Ascending aorta (tissue), 2 donors: Measurements from ENCODE around the gene DYNC1I2. TPM values are rescaled to one million over a fixed set of nuclear protein-coding genes. Genes with fewer than 3 reads are reported as not detected.

Source experiments
- DNase-seq, 2 donors: peaks; one replicate each; pipeline ENCODE4 v3.0.0-alpha.2; 2019; ENCODE audit warnings: low spot score in 2 of 2
- H3K27ac ChIP-seq, 2 donors: fragments of 200-600 bp; sonication (generic); one replicate each; pipeline ENCODE4 v1.5.1; 2016 to 2017; ENCODE audit warnings: mild to moderate bottlenecking in 1 of 2
- H3K27me3 ChIP-seq: fragments of 200-600 bp; sonication (generic); one replicate; pipeline ENCODE4 v1.5.1; 2017
- H3K36me3 ChIP-seq, 2 donors: fragments of 200-600 bp; sonication (generic); one replicate each; pipeline ENCODE4 v1.5.1; 2016
- H3K4me1 ChIP-seq, 2 donors: fragments of 200-600 bp; sonication (generic); one replicate each; pipeline ENCODE4 v1.5.1; 2016 to 2017; ENCODE audit warnings: mild to moderate bottlenecking in 1 of 2
- H3K4me3 ChIP-seq, 2 donors: fragments of 200-600 bp; sonication (generic); one replicate each; pipeline ENCODE4 v1.5.1; 2016 to 2017; ENCODE audit warnings: mild to moderate bottlenecking in 1 of 2
- H3K9me3 ChIP-seq, 2 donors: fragments of 200-600 bp; sonication (generic); one replicate each; pipeline ENCODE4 v1.5.1; 2016
- intact Hi-C: fragments of 100-400 bp; cut with DNase I; formaldehyde crosslinking; loops from one replicate; pipeline ENCODE4 v1.15.1; 2023
- total RNA-seq: library from RNA; depleted of rRNA; stranded (reverse); fragments of >200 nt; gene quantifications from one replicate; pipeline ENCODE4 v1.1.0, GENCODE V29; 2016
- TF ChIP-seq, protein P1 (sequence below), 3 experiments: fragments of 200-600 bp in 2 of 3; fragments of 450-650 bp in 1 of 3; sonication (generic) in 2 of 3; IDR thresholded peaks; one replicate each; pipeline ENCODE4 v1.5.1; 2016 to 2019; ENCODE audit warnings: antibody characterized with exemption in 3 of 3, mild to moderate bottlenecking in 1 of 3, moderate library complexity in 1 of 3

Gene DYNC1I2
- total RNA-seq, 1 donor from 2014 or later = 81.0 TPM

DNA sequence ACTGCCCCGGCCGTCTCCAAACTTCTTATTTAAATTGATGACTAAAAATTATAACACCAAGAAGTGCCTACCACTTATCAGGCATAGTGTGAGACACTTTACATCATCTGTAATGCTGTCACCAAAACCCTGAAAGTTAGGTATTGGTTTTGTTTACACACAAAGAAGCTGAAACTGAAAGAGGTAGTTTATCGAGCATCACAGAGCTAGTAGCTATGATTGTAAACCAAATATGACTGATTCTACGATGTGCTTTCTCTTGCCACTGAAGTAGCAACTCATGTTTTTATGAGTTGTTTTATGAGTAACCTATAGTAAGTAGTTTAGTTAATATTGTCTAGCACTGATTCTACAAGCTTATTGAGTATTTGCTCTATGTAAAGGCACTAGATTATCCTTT is 31.5 kb downstream of the DYNC1I2 start:
- Histone ChIP-seq H3K36me3 (peaks cover 25 to 30% of the 10 kb centered on the region in 2 donors), H3K4me3 (no peak overlapping the region), H3K27me3 (no peaks in the 10 kb centered on the region), H3K9me3 (no peaks in the 10 kb centered on the region), H3K4me1 (no peaks in the 10 kb centered on the region), H3K27ac (no peak overlapping the region)
- TF ChIP-seq, protein P1, sequence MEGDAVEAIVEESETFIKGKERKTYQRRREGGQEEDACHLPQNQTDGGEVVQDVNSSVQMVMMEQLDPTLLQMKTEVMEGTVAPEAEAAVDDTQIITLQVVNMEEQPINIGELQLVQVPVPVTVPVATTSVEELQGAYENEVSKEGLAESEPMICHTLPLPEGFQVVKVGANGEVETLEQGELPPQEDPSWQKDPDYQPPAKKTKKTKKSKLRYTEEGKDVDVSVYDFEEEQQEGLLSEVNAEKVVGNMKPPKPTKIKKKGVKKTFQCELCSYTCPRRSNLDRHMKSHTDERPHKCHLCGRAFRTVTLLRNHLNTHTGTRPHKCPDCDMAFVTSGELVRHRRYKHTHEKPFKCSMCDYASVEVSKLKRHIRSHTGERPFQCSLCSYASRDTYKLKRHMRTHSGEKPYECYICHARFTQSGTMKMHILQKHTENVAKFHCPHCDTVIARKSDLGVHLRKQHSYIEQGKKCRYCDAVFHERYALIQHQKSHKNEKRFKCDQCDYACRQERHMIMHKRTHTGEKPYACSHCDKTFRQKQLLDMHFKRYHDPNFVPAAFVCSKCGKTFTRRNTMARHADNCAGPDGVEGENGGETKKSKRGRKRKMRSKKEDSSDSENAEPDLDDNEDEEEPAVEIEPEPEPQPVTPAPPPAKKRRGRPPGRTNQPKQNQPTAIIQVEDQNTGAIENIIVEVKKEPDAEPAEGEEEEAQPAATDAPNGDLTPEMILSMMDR (IDR thresholded peaks at IDR 0.05) = no peak
- intact Hi-C loops = no loop called here
- DNase-seq = no peak

- no peaks in the 10 kb centered on the region for H3K4me1 ChIP-seq
- H3K4me3 ChIP-seq = no peak overlapping the region
- no peaks in the 10 kb centered on the region for H3K27me3 ChIP-seq
- peaks cover 25 to 36% of the 10 kb centered on the region in 2 donors for H3K36me3 ChIP-seq
- no peaks in the 10 kb centered on the region for H3K9me3 ChIP-seq
- DNase-seq = no peak
- TF ChIP-seq, protein P1 (IDR thresholded peaks at IDR 0.05) = no peak
- H3K27ac ChIP-seq = no peak overlapping the region
- intact Hi-C loops = no loop called here
These were observed 32.4 kb downstream of the DYNC1I2 start for GRCh38 chr2:171719660-171720059.

DNA sequence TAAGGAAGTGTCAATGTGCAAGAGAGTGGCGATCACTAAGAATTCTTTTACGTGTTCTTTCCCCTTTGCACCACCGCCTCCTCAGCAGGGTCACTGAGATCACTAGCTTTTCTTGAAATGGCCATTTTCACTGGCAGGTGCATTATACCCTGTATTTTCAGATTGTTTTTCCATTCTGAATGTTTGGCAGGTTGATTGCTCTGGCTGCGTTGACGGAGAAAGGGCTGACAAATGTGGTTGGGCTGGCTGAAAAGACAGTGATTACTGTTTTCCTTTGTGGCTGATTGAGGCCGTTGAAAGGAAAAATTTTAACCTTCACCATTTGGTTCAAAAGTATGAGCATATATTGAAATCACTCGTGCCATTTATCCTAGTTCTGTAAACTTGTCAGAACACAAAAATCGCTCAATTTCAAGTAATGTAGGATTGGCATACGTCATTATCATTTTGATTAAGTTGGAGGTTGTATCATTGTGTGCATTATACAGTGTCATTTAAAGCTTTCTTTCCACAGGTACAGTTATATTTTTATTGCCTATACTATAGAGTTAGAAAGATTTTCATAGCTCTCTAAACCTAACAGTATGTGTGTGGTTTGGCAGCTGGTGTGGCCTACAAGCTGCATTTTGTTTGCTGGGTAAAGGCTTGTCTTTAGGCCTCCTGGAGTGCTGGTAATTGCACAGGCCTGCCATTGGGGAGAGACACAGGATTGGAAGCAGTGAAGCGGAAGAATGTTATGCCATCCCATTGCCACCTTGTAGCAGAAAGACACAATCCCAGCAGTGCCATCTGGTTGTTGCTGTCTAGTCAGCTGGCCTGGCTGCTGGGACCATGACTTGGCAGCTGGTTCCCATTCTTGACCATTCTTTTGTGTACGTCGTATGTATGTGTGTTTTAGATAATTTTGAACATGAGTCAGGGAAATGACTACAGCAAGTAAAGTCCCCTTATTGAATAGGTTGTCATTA is 36.7 kb downstream of the DYNC1I2 start:
- TF ChIP-seq, protein P1 (IDR thresholded peaks at IDR 0.05) = no peak
- H3K9me3 ChIP-seq = no peaks in the 10 kb centered on the region
- H3K4me1 ChIP-seq = no peaks in the 10 kb centered on the region
- H3K27me3 ChIP-seq = no peaks in the 10 kb centered on the region
- intact Hi-C loops = no loop called here
- peaks cover 29 to 52% of the 10 kb centered on the region in 2 donors for H3K36me3 ChIP-seq
- no peak overlapping the region for H3K27ac ChIP-seq
- no peak overlapping the region for H3K4me3 ChIP-seq
- DNase-seq = no peak

- no peak for DNase-seq
- Histone ChIP-seq H3K9me3 (no peaks in the 10 kb centered on the region), H3K4me1 (no peaks in the 10 kb centered on the region), H3K27me3 (no peaks in the 10 kb centered on the region), H3K4me3 (no peak overlapping the region), H3K27ac (no peak overlapping the region), H3K36me3 (peaks cover 50 to 65% of the 10 kb centered on the region in 2 donors)
- intact Hi-C loops = no loop called here
- TF ChIP-seq, protein P1 (IDR thresholded peaks at IDR 0.05) = no peak
These were observed 39.7 kb downstream of the DYNC1I2 start for GRCh38 chr2:171726847-171727450.

GRCh38 chr2:171728989-171729951 is 42.0 kb downstream of the DYNC1I2 start:
- no peak for DNase-seq
- intact Hi-C loops = no loop called here
- Histone ChIP-seq H3K4me3 (no peak overlapping the region), H3K4me1 (no peaks in the 10 kb centered on the region), H3K27ac (no peak overlapping the region), H3K9me3 (no peaks in the 10 kb centered on the region), H3K36me3 (peaks cover 57 to 75% of the 10 kb centered on the region in 2 donors), H3K27me3 (no peaks in the 10 kb centered on the region)
- TF ChIP-seq, protein P1 (IDR thresholded peaks at IDR 0.05) = no peak
